Cardiac fibroblast (primary cell): Measurements from ENCODE around the gene ST13.

ENCODE experiments used
- DNase-seq, 2 donors: peaks; one replicate each; pipeline versions ENCODE4 v3.0.0 to v3.0.0-alpha.2; 2010; ENCODE audit warnings: low read depth in 2 of 2
- H3K4me3 ChIP-seq, 2 donors: replicated peaks in 1 of 2; 1 replicate in 1 of 2; 2 replicates in 1 of 2; pipeline ENCODE4 v1.5.1; 2011; ENCODE audit warnings: low read depth in 2 of 2, low read length in 2 of 2, mild to moderate bottlenecking in 2 of 2, moderate library complexity in 1 of 2
- TF ChIP-seq, protein P1 (sequence below): IDR thresholded peaks from one replicate; pipeline ENCODE4 v1.5.1; 2011; ENCODE audit warnings: low read depth, mild to moderate bottlenecking, low read length, inconsistent platforms

The ST13 gene

DNA sequence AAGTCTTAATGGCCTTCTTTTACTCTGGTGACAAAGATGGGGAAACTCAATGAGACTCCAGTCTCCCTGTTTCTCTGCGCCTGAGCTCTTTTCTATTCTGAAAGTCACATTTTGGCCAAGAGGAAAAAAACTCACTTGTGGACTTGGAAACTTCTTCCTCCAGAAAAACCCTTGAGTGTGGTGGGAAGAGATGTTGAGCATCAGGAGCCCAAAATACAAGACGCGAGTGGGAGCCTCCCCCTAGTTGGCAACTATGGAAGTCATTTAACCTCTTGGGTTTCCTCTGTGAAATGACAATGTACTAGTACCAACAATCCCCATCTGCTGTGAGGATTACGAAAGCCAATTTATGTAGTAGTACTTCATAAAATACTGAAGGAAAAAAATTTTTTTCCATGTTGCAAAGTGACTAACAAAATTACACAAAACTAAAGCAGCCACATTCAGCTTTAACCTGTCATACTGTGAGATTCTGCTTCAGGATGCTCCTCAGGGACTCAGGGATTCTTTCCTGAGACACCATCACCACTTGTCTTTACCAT is 36.8 kb downstream of the ST13 start:
- peak; percentile 36 to 52 for DNase-seq
- peak overlapping the region; percentile 69 to 98 for H3K4me3 ChIP-seq
- TF ChIP-seq, protein P1, sequence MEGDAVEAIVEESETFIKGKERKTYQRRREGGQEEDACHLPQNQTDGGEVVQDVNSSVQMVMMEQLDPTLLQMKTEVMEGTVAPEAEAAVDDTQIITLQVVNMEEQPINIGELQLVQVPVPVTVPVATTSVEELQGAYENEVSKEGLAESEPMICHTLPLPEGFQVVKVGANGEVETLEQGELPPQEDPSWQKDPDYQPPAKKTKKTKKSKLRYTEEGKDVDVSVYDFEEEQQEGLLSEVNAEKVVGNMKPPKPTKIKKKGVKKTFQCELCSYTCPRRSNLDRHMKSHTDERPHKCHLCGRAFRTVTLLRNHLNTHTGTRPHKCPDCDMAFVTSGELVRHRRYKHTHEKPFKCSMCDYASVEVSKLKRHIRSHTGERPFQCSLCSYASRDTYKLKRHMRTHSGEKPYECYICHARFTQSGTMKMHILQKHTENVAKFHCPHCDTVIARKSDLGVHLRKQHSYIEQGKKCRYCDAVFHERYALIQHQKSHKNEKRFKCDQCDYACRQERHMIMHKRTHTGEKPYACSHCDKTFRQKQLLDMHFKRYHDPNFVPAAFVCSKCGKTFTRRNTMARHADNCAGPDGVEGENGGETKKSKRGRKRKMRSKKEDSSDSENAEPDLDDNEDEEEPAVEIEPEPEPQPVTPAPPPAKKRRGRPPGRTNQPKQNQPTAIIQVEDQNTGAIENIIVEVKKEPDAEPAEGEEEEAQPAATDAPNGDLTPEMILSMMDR, result no peak

DNA sequence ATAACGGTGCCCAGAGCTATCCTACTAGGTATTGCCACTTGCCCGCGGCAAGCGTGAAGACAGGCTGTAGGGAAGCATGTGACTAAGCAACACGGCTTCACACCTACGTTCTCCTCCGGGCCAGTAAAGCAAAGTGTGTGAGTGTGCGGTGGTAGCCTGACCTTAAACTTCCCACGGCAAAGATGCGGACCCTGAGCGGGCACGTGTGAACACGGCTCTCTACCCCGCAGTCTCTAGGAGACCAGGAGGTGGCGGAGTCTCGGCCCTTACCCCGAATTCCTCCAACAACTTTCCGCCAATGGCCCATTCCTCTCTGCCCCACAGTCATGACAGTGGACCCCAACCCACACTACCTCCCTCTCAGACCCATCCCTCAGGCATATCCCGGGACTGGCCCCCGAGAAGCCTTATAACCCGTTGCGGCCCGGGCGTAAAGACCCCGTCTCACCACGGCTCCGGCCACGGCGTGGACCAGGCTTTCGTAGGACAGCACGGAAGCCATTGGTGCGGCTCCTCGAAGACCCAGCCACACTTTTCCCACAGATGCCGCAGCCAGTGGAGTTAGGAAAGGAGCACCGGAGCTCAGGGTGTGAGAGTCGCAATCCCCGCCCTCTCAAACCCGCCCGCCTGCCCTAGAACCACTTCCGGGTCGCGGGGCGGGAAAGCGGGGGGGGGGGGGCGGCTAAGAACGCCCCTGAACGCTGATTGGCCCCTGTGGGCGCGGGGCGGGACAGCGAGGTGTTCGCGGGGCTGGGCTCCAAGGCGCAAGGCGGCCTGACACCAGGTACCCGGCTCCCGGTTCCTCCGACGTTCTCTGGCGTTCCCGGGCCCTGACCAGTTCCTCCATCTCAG is 37.5 kb downstream of the ST13 start, which contains the start of gene SLC25A17:
Gene SLC25A17, minus strand, starts transcription at position 600 of the 852 bp plus-strand sequence. Its CDS starts 98 bp downstream, at position 502.
- peak within 1 kb of the TSS; percentile 69 to 98 for H3K4me3 ChIP-seq
- DNase-seq, result peak; percentile 75 to 85
- TF ChIP-seq, protein P1, result peak; percentile 55

DNA sequence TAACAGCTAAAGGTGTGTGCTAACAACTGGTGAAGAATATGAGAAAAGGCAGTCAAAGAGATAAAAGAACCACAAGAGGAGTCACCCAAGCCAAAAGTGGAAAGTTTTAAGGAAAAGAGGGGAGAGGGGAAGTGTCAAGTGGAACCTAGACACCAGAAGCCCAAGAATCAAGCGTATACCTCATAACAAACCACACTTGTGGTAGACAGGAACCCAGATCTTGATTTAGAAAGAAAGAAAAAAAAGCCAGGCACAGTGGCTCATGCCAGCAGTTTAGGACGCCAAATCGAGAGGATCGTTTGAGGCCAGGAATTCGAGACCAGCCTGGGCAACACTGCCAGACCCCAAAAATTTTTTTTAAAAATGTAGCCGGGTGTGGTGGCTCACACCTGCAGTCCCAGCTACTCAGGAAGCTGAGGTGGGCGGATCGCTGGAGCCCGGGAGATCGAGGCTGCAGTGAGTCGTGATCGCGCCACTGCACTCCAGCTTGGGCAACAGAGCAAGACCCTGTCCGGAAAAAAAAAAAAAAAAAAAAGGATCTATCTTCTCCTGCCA is 38.2 kb downstream of the ST13 start:
- TF ChIP-seq, protein P1, result no peak
- H3K4me3 ChIP-seq, result peak overlapping the region; percentile 69 to 98
- no peak for DNase-seq

DNA sequence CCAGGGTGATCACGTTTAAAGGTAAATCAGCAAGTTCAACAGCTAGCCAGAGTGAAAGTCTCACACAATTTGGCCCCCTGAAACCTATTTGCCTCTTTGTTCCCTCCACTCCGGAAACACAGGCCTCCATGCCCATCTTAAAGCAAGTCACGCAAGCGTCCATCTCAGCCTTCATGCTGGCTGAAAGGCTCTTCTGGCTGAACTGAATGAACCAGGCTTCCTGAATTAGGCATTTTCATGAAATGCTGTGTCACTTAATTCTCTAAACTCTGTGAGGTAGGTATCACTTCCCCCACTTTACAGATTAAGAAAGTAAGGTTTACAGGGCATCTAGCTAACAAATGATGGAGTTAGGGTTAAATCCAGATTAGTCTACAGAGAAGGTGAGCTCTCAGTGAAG is 38.7 kb downstream of the ST13 start:
- H3K4me3 ChIP-seq, result no peak overlapping the region
- no peak for DNase-seq
- TF ChIP-seq, protein P1, result no peak

DNA sequence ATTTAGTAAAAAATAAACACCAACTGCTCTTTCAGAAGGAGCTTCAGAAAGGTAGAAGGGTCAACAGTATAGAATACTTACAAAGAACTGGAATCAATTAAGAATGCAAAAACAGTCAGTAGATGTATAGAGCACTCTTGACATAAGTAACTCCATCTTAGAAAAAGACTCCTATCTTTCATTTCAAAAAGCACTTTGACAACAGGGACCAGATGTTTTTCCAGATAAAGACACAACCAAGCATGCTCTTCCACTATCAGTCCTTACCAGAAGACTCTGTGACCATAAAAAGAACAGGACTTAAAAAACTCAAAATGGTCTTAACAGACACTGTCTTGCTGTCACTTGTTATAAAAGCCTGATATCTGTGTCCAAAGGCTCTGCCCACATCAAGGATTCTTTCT is 42.5 kb downstream of the ST13 start:
- TF ChIP-seq, protein P1, result no peak
- no peak for DNase-seq
- no peak overlapping the region for H3K4me3 ChIP-seq

DNA sequence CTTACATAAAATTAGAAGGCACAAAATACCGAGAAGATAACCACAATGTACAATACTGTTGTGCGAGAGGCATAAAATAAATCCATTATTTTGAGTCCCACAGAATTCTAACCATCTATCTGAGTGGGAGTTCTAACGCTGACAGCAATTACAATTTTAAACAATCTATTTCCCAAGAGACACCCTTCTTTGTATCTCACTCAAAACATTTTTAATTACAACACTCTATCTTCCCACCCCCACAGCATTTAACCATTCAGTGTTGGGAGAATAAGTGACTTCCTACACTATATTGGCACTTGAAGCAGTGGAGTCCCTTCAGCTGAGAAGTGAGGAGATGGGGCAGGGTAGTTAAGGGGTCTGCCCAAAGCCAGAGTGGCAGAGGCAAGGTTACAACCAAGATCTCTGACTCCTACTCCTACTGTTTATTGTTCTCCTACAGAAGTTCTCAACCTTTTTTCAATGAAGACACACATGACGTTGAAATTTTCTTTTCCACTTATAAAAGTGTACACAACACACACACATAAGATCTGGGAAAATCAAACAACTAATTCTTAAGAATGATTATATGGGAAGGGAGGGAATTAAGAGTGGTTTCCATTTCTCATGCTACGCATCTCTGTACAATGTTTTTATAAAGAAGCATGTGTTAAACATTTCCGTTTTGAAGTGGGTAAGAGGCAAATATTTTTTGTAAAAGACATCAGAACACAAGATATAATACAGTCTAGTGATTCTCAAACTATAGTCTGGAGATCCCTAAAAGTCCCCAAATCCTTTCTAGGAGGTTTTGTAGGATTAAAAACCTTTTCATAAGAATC is 48.2 kb downstream of the ST13 start:
- H3K4me3 ChIP-seq, result no peak overlapping the region
- TF ChIP-seq, protein P1, result no peak
- DNase-seq, result peak; percentile 21 to 62
